Trophoblast cell (in vitro differentiated cells and primary cell): ENCODE data around the gene TNFSF13.

Experiments used
- DNase-seq, 2 donors: peaks; one replicate each; pipeline ENCODE4 v3.0.0-alpha.2; 2016
- H2AFZ ChIP-seq: 2 replicates; pipeline ENCODE4 v1.6.1; 2013; ENCODE audit warnings: low read length, moderate library complexity, mild to moderate bottlenecking; ENCODE audit not compliant: insufficient read depth, poor library complexity
- H2AK5ac ChIP-seq: 2 replicates; pipeline ENCODE4 v1.6.1; 2013; ENCODE audit warnings: mild to moderate bottlenecking, low read length
- H2BK120ac ChIP-seq: 2 replicates; pipeline ENCODE4 v1.6.1; 2013; ENCODE audit warnings: low read length, mild to moderate bottlenecking, moderate library complexity; ENCODE audit not compliant: insufficient read depth, poor library complexity
- H2BK12ac ChIP-seq: 2 replicates; pipeline ENCODE4 v1.6.1; 2013; ENCODE audit warnings: mild to moderate bottlenecking, low read length, moderate library complexity
- H2BK5ac ChIP-seq: 2 replicates; pipeline ENCODE4 v1.6.1; 2013; ENCODE audit warnings: low read length, low read depth, moderate library complexity, mild to moderate bottlenecking; ENCODE audit not compliant: poor library complexity
- H3K14ac ChIP-seq: 2 replicates; pipeline ENCODE4 v1.6.1; 2013; ENCODE audit warnings: mild to moderate bottlenecking, low read length
- H3K18ac ChIP-seq: 2 replicates; pipeline ENCODE4 v1.6.1; 2013; ENCODE audit warnings: mild to moderate bottlenecking, low read length
- H3K23ac ChIP-seq: 2 replicates; pipeline ENCODE4 v1.6.1; 2013; ENCODE audit warnings: low read length
- H3K27ac ChIP-seq: 2 replicates; pipeline ENCODE4 v1.5.1; 2013; ENCODE audit warnings: low read depth, mild to moderate bottlenecking, inconsistent platforms, low read length, moderate library complexity
- H3K27me3 ChIP-seq: 2 replicates; pipeline ENCODE4 v1.6.1; 2013; ENCODE audit warnings: inconsistent platforms, mild to moderate bottlenecking, low read length, moderate library complexity; ENCODE audit not compliant: insufficient read depth
- H3K36me3 ChIP-seq, 2 experiments: 1 replicate in 1 of 2; 2 replicates in 1 of 2; pipeline ENCODE4 v1.6.1; 2013; ENCODE audit warnings: low read length in 2 of 2, mild to moderate bottlenecking in 2 of 2, moderate library complexity in 1 of 2; ENCODE audit not compliant: insufficient read depth in 2 of 2, control insufficient read depth in 1 of 2
- H3K4ac ChIP-seq: 2 replicates; pipeline ENCODE4 v1.6.1; 2013; ENCODE audit warnings: low read depth, mild to moderate bottlenecking, low read length, moderate library complexity
- H3K4me1 ChIP-seq, 2 experiments: 1 replicate in 1 of 2; 2 replicates in 1 of 2; pipeline ENCODE4 v1.6.1; 2013; ENCODE audit warnings: low read length in 2 of 2, mild to moderate bottlenecking in 2 of 2, moderate library complexity in 1 of 2; ENCODE audit not compliant: insufficient read depth in 2 of 2, control insufficient read depth in 1 of 2
- H3K4me2 ChIP-seq: 2 replicates; pipeline ENCODE4 v1.6.1; 2013; ENCODE audit warnings: inconsistent platforms, mild to moderate bottlenecking, low read length, moderate library complexity
- H3K4me3 ChIP-seq: 2 replicates; pipeline ENCODE4 v1.5.1; 2013; ENCODE audit warnings: mild to moderate bottlenecking, low read depth, low read length, inconsistent platforms
- H3K79me1 ChIP-seq: one replicate; pipeline ENCODE4 v1.6.1; 2013; ENCODE audit warnings: low read length
- H3K79me2 ChIP-seq: 2 replicates; pipeline ENCODE4 v1.6.1; 2013; ENCODE audit warnings: low read length, mild to moderate bottlenecking; ENCODE audit not compliant: control insufficient read depth, insufficient read depth, poor library complexity
- H3K9ac ChIP-seq: 2 replicates; pipeline ENCODE4 v1.6.1; 2013; ENCODE audit warnings: mild to moderate bottlenecking, low read length
- H3K9me3 ChIP-seq: 2 replicates; pipeline ENCODE4 v1.6.1; 2013; ENCODE audit warnings: low read depth, mild to moderate bottlenecking, control low read depth, inconsistent platforms, low read length; ENCODE audit not compliant: insufficient read depth
- H4K12ac ChIP-seq: 2 replicates; pipeline ENCODE4 v1.6.1; 2013; ENCODE audit warnings: low read depth, mild to moderate bottlenecking, low read length, moderate library complexity
- H4K8ac ChIP-seq: 2 replicates; pipeline ENCODE4 v1.6.1; 2013; ENCODE audit warnings: low read depth, mild to moderate bottlenecking, low read length, moderate library complexity
- H4K91ac ChIP-seq: one replicate; pipeline ENCODE4 v1.6.1; 2013; ENCODE audit warnings: low read depth, mild to moderate bottlenecking, low read length, moderate library complexity
- WGBS: extraction: QIAGEN DNeasy Blood & Tissue Kit; methylation state at CpG from one replicate; pipeline ENCODE4 v1.1.7; 2013; ENCODE audit warnings: missing lambda C conversion rate; ENCODE audit not compliant: insufficient read length, insufficient coverage; ENCODE audit errors: extremely low coverage; 5-methylcytosine and 5-hydroxymethylcytosine counted together

Gene TNFSF13

DNA sequence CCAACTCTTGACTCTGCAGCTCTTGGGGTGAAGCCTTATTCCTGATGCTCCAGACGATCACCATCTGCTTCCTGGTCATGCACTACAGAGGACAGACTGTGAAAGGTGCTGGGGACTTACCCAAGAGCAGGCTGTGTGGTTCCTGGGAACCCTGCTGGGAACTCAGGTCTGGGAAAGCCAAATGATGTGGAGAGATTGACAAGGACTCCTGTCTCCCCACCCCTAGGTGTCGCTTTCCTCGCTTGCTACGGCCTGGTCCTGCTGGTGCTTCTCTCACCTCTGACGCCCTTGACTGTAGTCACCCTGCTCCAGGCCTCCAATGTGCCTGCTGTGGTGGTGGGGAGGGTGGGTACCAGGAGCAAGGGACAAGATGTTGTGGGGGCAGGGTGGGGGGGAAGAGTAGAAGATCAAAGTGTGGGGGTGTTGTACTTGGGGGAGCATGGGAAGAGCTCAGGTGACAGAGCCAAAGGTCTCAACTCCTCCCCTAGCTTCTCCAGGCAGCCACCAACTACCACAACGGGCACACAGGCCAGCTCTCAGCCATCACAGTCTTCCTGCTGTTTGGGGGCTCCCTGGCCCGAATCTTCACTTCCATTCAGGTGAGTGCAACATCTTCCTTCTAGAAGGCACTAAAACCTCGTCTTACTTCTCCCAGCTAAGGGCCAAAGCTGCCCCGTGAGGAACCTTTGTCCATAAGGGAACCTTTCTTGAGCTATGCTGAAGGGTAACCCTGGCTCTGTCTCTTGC, 28.3 kb downstream of the TNFSF13 start:
- H3K79me1 ChIP-seq, result peaks cover 23% of the 10 kb centered on the region
- H3K14ac ChIP-seq, result no peak overlapping the region
- no peak overlapping the region for H3K4me3 ChIP-seq
- peaks cover 3% of the 10 kb centered on the region for H3K9me3 ChIP-seq
- H2AFZ ChIP-seq, result no peak overlapping the region
- H3K9ac ChIP-seq, result no peak overlapping the region
- H3K4ac ChIP-seq, result no peak overlapping the region
- H2BK120ac ChIP-seq, result no peak overlapping the region
- H2BK12ac ChIP-seq, result no peak overlapping the region
- no peak overlapping the region for H3K27ac ChIP-seq
- H4K91ac ChIP-seq, result no peak overlapping the region
- DNase-seq, result peak in 1 of 2 donors; percentile 52
- no peak overlapping the region for H2AK5ac ChIP-seq
- H4K8ac ChIP-seq, result no peak overlapping the region
- H3K23ac ChIP-seq, result no peak overlapping the region
- peaks cover 12% of the 10 kb centered on the region for H3K79me2 ChIP-seq
- peaks cover 32 to 36% of the 10 kb centered on the region in 2 experiments for H3K36me3 ChIP-seq
- H3K18ac ChIP-seq, result no peak overlapping the region
- no peak overlapping the region for H4K12ac ChIP-seq
- no peaks in the 10 kb centered on the region for H3K27me3 ChIP-seq
- H2BK5ac ChIP-seq, result no peak overlapping the region
- H3K4me1 ChIP-seq, result peaks cover 41 to 43% of the 10 kb centered on the region in 2 experiments
- H3K4me2 ChIP-seq, result no peak overlapping the region
- no CpG with 5 or more reads among the region's 9 CpGs for WGBS

DNA sequence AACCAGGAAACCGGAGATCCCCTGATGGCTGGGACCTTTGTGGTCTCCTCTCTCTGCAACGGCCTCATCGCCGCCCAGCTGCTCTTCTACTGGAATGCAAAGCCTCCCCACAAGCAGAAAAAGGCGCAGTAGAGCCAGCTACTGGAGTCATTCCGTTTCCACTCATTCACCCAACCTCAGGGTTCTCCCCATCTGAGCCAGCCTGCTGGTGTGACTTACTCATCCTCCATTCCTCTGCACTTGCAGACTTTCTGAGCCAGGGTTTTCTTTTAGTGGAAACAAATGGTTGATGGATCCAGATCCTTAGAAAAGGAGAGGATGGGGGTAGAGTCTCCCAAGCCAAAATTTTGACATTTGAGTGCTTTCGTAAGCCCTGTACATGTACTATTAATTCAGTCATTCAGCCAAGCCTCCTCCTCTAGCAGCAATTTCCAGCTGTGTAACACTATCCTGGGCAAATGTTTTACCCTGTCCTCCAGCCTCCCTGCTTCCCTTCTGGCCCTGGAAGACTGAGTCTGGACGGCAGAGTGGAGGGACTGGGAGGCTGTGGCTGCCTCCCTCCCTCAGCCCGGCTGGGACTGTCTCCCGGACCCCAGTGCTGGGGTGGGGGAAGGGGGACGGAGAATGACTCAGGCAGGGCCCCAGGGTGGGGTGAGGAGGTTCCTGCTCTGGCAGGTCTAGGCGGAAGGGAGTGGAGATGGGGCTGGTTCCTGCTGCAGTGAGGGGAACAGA, 29.0 kb downstream of the TNFSF13 start:
- peaks cover 23% of the 10 kb centered on the region for H3K79me1 ChIP-seq
- no peak overlapping the region for H4K8ac ChIP-seq
- DNase-seq, result no peak
- no peak overlapping the region for H2AFZ ChIP-seq
- no peak overlapping the region for H3K4ac ChIP-seq
- no peak overlapping the region for H3K9ac ChIP-seq
- H3K9me3 ChIP-seq, result peaks cover 3% of the 10 kb centered on the region
- WGBS, result no CpG with 5 or more reads among the region's 12 CpGs
- H3K14ac ChIP-seq, result no peak overlapping the region
- H2AK5ac ChIP-seq, result no peak overlapping the region
- peaks cover 38 to 43% of the 10 kb centered on the region in 2 experiments for H3K36me3 ChIP-seq
- H4K12ac ChIP-seq, result no peak overlapping the region
- no peak overlapping the region for H4K91ac ChIP-seq
- H3K27me3 ChIP-seq, result no peaks in the 10 kb centered on the region
- peaks cover 12% of the 10 kb centered on the region for H3K79me2 ChIP-seq
- H3K4me2 ChIP-seq, result peak overlapping the region; percentile 31
- H3K18ac ChIP-seq, result no peak overlapping the region
- no peak overlapping the region for H2BK120ac ChIP-seq
- no peak overlapping the region for H3K23ac ChIP-seq
- H3K4me1 ChIP-seq, result peaks cover 41 to 43% of the 10 kb centered on the region in 2 experiments
- H2BK5ac ChIP-seq, result no peak overlapping the region
- H3K27ac ChIP-seq, result peak overlapping the region; percentile 10
- H3K4me3 ChIP-seq, result no peak overlapping the region
- H2BK12ac ChIP-seq, result no peak overlapping the region

DNA sequence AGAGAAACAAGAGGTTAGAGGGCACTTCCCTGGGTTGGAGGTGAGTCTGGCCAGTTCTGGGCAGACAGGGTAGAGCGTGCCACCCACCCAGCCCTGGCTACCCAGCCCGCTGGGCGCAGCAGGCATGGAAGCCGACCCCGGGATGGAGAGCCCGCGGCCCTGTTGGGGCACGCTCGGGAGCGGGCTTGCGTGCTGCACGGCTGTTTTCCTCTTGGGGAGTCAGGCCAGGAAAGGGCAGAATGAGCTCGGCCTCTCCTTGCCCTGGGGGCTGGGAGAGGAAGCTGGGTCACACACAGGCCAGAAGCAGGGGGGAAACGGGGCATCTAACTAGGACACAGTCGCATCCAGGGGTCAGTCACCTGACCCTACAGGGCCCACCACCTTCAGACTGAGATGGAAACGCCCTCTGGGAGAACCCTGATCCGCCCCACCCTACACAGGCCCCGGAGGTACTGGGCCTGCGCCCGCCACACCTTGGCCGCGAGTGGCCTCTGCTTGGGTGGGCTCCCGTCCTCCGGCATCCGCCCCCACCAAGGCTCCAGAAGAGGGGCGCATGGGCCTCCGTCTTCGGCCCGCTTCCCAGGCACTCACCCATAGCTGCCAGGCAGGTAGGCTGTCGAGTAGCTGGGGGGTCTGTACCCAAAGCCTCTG, 30.1 kb downstream of the TNFSF13 start:
- peak overlapping the region; percentile 11 for H3K9ac ChIP-seq
- H4K12ac ChIP-seq, result peak overlapping the region; percentile 27
- H3K4me1 ChIP-seq, result peaks cover 35 to 36% of the 10 kb centered on the region in 2 experiments
- WGBS, result no CpG with 5 or more reads among the region's 30 CpGs
- no peak overlapping the region for H3K27ac ChIP-seq
- H2AK5ac ChIP-seq, result peak overlapping the region; percentile 32
- no peak overlapping the region for H2BK120ac ChIP-seq
- peak overlapping the region; percentile 38 for H2BK5ac ChIP-seq
- peak overlapping the region; percentile 77 for H3K18ac ChIP-seq
- peaks cover 15% of the 10 kb centered on the region for H3K79me1 ChIP-seq
- peak overlapping the region; percentile 38 for H3K14ac ChIP-seq
- peak overlapping the region; percentile 54 for H4K8ac ChIP-seq
- DNase-seq, result no peak
- H3K79me2 ChIP-seq, result peaks cover 8% of the 10 kb centered on the region
- peak overlapping the region; percentile 85 for H3K4me2 ChIP-seq
- H3K4ac ChIP-seq, result peak overlapping the region; percentile 9
- H3K23ac ChIP-seq, result no peak overlapping the region
- peaks cover 47 to 54% of the 10 kb centered on the region in 2 experiments for H3K36me3 ChIP-seq
- H3K27me3 ChIP-seq, result no peaks in the 10 kb centered on the region
- peak overlapping the region; percentile 38 for H3K4me3 ChIP-seq
- peak overlapping the region; percentile 65 for H4K91ac ChIP-seq
- H2AFZ ChIP-seq, result peak overlapping the region; percentile 50
- H2BK12ac ChIP-seq, result peak overlapping the region; percentile 61
- peaks cover 4% of the 10 kb centered on the region for H3K9me3 ChIP-seq

DNA sequence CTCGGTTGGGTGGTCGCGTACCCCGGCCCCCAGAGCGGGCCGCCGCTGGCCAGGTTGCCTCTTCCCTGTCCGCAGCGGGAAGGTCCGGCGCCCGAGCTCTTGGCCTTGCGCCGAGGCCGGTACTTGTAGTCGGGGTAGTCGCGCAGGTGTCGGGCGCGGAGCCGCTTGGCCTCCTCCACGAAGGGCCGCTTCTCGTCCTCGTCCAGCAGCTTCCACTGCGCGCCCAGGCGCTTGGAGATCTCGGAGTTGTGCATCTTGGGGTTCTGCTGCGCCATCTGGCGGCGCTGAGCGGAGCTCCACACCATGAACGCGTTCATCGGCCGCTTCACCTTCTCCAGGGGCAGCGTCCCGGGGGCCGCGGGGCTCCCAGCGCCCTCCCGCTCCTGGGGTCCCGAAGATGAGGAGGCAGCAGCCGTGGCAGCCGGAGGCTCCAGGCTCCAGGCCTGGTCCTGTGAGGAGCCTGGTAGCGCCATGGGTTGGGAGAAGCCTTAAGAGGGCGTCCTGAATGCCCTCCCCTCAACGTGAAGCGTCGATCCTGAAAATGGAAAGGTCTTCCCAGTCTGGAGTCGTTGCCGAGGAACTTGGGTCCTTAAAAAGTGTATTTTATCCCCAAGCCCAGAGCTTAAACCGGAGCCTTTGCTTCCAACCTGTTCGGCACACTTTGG, 30.8 kb downstream of the TNFSF13 start:
- no CpG with 5 or more reads among the region's 56 CpGs for WGBS
- peak; percentile 72 to 85 for DNase-seq
- no peaks in the 10 kb centered on the region for H3K27me3 ChIP-seq

More for the DNA sequence above, 30.8 kb downstream of the TNFSF13 start:
- H3K9me3 ChIP-seq, result peaks cover 4% of the 10 kb centered on the region
- H3K79me2 ChIP-seq, result peaks cover 6% of the 10 kb centered on the region
- H3K4me1 ChIP-seq, result peaks cover 33 to 34% of the 10 kb centered on the region in 2 experiments
- H3K79me1 ChIP-seq, result peaks cover 10% of the 10 kb centered on the region
- peaks cover 49 to 59% of the 10 kb centered on the region in 2 experiments for H3K36me3 ChIP-seq
- no peak overlapping the region for H3K23ac ChIP-seq
- peak overlapping the region; percentile 68 for H3K4me3 ChIP-seq
- H2AFZ ChIP-seq, result peak overlapping the region; percentile 50
- H4K12ac ChIP-seq, result no peak overlapping the region
- peak overlapping the region; percentile 85 for H3K4me2 ChIP-seq
- H3K4ac ChIP-seq, result peak overlapping the region; percentile 24
- peak overlapping the region; percentile 55 for H3K14ac ChIP-seq
- peak overlapping the region; percentile 57 for H4K8ac ChIP-seq
- peak overlapping the region; percentile 41 for H2BK12ac ChIP-seq
- peak overlapping the region; percentile 86 for H2AK5ac ChIP-seq
- peak overlapping the region; percentile 81 for H3K27ac ChIP-seq
- peak overlapping the region; percentile 80 for H3K9ac ChIP-seq
- H3K18ac ChIP-seq, result peak overlapping the region; percentile 77
- peak overlapping the region; percentile 42 for H2BK5ac ChIP-seq
- peak overlapping the region; percentile 75 for H2BK120ac ChIP-seq
- H4K91ac ChIP-seq, result peak overlapping the region; percentile 65
